ENCODE measurements around the gene UTY. TPM values are rescaled to one million over a fixed set of nuclear protein-coding genes. Genes with fewer than 3 reads are reported as not detected.

The UTY gene
- total RNA-seq, 1 experiment from 2014 or later, result not detected

GRCh38 chrY:13429551-13429950 is 50.3 kb downstream of the UTY start:
- no peak overlapping the region for H3T11ph ChIP-seq (ENCODE audit: low read length)
- no peak overlapping the region for H3K27ac Mint-ChIP-seq

More at GRCh38 chrY:13429551-13429950, 50.3 kb downstream of the UTY start:
- Histone ChIP-seq H3K56ac (ENCODE audit: insufficient read length, low read depth, low read length) (no peak overlapping the region), H3K18ac (ENCODE audit: insufficient read length, low read depth, low read length) (no peak overlapping the region), H2BK5ac (ENCODE audit: insufficient read length, low read length) (no peak overlapping the region), H3K27me3 (ENCODE audit: insufficient read depth, low read length) (no peaks in the 10 kb centered on the region), H3K27ac (ENCODE audit: insufficient read length, low read depth, low read length) (no peak overlapping the region), H3K4ac (ENCODE audit: low read depth, low read length) (no peak overlapping the region), H4K91ac (ENCODE audit: insufficient read length, low read depth, low read length) (no peak overlapping the region), H2BK12ac (ENCODE audit: insufficient read length, low read depth, low read length) (no peak overlapping the region), H4K20me1 (ENCODE audit: control insufficient read depth, insufficient read depth, insufficient read length) (no peaks in the 10 kb centered on the region), H4K8ac (replicated peaks; ENCODE audit: insufficient read length, low read depth, low read length) (no peak overlapping the region), H3K9me3 (ENCODE audit: control insufficient read depth, low read depth, low read length) (no peaks in the 10 kb centered on the region), H2BK120ac (ENCODE audit: low read depth, low read length, poor library complexity, severe bottlenecking) (no peak overlapping the region), H3K79me2 (ENCODE audit: insufficient read depth, low read length) (no peaks in the 10 kb centered on the region), H3K14ac (ENCODE audit: insufficient read depth, low read length) (no peak overlapping the region), H3K23me2 (ENCODE audit: insufficient read length, low read depth, low read length, poor library complexity, severe bottlenecking) (no peaks in the 10 kb centered on the region), H3K79me1 (ENCODE audit: insufficient read depth, low read depth, low read length, poor library complexity, severe bottlenecking) (no peaks in the 10 kb centered on the region), H3K23ac (ENCODE audit: insufficient read length, low read depth, low read length) (no peak overlapping the region), H3K4me2 (ENCODE audit: insufficient read depth, insufficient read length, low read length) (no peak overlapping the region), H2AK5ac (ENCODE audit: insufficient read length, low read length) (no peak overlapping the region), H4K5ac (ENCODE audit: insufficient read length, low read depth, low read length) (no peak overlapping the region), H3K9ac (ENCODE audit: extremely low read depth, insufficient read length, low read length) (no peak overlapping the region), H2BK20ac (ENCODE audit: low read depth, low read length, poor library complexity, severe bottlenecking) (no peak overlapping the region), H3K4me1 (ENCODE audit: insufficient read depth, low read length) (no peaks in the 10 kb centered on the region), H2BK15ac (ENCODE audit: low read depth, low read length) (no peak overlapping the region), H2AFZ (ENCODE audit: low read length) (no peak overlapping the region)
- no peaks in the 10 kb centered on the region for H3K9me3 Mint-ChIP-seq
- no CpG with 5 or more reads among the region's 3 CpGs for WGBS (ENCODE audit: extremely low coverage, insufficient read length, low lambda C conversion rate)
- H3K4me1 Mint-ChIP-seq, result no peaks in the 10 kb centered on the region
- DNase-seq, result no peak
- no peak overlapping the region for H3K4me3 Mint-ChIP-seq
- no peaks in the 10 kb centered on the region for H3K27me3 Mint-ChIP-seq (ENCODE audit: low read depth)
- H3K36me3 Mint-ChIP-seq (ENCODE audit: insufficient read depth in 1 of 3, low read depth in 3 of 3), result no peaks in the 10 kb centered on the region
- TF ChIP-seq, protein P1, sequence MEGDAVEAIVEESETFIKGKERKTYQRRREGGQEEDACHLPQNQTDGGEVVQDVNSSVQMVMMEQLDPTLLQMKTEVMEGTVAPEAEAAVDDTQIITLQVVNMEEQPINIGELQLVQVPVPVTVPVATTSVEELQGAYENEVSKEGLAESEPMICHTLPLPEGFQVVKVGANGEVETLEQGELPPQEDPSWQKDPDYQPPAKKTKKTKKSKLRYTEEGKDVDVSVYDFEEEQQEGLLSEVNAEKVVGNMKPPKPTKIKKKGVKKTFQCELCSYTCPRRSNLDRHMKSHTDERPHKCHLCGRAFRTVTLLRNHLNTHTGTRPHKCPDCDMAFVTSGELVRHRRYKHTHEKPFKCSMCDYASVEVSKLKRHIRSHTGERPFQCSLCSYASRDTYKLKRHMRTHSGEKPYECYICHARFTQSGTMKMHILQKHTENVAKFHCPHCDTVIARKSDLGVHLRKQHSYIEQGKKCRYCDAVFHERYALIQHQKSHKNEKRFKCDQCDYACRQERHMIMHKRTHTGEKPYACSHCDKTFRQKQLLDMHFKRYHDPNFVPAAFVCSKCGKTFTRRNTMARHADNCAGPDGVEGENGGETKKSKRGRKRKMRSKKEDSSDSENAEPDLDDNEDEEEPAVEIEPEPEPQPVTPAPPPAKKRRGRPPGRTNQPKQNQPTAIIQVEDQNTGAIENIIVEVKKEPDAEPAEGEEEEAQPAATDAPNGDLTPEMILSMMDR (conservative IDR thresholded peaks at IDR 0.05), result no peak
